NCI-H774 (cell line): ENCODE measurements around the gene AGBL2.
A peak's percentile ranks its signal among the peaks of the same experiment; 100 is the strongest.
"Not testable (repeated sequence)": the region's sequence is repeated elsewhere in the genome, so short reads cannot be mapped to it uniquely, and the experiment has no call there.

ENCODE experiments used
- DNase-seq: peaks from one replicate; lab custom pipeline; 2025; lab: John Stamatoyannopoulos, UW

Gene AGBL2, protein sequence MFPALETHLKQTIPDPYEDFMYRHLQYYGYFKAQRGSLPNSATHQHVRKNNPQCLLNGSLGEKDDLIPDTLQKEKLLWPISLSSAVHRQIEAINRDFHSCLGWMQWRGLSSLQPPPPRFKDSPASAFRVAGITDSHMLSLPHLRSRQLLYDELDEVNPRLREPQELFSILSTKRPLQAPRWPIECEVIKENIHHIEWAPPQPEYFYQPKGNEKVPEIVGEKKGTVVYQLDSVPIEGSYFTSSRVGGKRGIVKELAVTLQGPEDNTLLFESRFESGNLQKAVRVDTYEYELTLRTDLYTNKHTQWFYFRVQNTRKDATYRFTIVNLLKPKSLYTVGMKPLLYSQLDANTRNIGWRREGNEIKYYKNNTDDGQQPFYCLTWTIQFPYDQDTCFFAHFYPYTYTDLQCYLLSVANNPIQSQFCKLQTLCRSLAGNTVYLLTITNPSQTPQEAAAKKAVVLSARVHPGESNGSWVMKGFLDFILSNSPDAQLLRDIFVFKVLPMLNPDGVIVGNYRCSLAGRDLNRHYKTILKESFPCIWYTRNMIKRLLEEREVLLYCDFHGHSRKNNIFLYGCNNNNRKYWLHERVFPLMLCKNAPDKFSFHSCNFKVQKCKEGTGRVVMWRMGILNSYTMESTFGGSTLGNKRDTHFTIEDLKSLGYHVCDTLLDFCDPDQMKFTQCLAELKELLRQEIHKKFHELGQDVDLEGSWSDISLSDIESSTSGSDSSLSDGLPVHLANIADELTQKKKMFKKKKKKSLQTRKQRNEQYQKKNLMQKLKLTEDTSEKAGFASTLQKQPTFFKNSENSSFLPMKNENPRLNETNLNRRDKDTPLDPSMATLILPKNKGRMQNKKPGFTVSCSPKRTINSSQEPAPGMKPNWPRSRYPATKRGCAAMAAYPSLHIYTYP

DNA sequence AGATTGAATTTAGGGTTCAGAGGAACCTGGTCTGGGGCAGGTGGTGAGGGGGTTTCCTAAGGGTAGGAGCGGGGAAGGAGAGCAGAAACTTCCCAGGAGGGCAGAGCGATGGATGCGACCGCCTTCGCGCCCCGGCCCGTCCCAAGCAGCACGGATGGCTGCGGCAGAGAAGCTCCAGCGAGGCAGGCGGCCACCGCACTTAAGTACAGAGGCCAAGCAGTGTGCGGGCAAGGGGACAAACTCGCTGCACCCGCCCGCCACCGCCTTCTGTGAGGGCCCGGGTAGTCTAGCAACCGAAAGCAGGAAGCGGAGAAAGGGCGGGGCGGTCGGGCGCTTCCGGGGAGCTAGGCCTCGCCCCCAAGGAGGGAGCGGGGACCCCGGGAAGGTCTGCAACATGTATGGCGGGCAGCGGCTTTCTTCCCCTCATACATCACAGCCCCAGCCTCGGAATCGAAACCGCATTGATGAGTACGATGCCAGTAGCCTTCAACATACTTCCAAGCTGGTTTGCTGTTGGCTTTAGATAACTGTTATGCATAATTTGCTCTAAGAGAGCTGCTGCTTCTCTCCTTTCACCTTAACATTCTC is at the start of gene AGBL2:
Gene AGBL2 (minus strand): TSS at position 288 of the 588 bp plus-strand sequence. CDS start 719 bp downstream, outside the sequence.
- peak; percentile 74 for DNase-seq

DNA sequence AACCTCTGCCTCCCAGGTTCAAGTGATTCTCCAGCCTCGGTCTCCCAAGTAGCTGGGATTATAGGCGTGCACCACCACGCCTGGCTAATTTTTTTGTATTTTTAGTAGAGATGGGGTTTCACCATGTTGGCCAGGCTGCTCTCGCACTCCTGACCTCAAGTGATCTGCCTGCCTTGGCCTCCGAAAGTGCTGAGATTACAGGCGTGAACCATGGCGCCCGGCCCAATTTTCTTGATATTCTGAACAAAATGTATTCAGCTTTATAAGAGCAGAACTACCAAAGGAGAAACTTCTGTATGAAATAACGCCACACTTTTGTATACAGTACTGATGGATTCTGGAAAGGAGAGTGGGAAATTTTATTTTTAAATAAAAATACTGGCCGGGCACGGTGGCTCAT is 44.1 kb upstream of the AGBL2 start:
- not testable (repeated sequence) for DNase-seq

DNA sequence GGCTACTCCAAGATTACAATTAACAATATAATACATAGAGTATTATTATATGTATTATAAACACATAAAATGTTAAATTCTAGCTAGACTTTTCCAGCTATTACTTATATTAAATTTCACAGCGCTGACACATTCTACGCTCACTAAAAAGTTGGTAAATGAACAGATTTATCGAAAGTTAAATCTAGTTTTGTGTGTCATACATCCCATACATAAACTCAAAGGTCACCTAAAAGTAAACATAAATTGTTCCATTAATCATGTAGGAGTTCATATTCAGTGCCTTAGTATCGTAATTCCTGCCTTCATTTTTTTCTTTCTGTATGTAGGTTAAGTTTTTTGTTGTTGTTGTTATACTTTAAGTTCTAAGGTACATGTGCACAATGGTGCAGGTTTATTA is 41.0 kb upstream of the AGBL2 start:
- DNase-seq = no peak

DNA sequence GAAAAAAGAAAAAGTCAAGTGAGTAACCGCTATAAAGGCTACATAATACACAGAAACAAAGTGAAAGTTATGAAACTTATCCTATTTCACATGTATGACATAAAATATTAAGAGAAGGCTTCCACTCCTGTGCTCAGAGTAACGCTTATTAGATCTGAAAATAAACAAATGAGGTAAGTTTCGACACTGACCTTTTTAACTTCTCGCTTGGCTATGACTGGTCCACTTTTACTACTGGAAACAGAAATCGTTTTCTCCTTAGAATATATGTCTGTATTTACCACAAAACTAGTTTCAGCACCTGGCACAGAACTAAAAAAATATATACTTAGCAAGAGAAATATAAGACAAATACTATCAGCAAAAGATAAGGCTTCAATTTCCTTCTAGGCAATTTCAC is 35.6 kb upstream of the AGBL2 start:
- no peak for DNase-seq

DNA sequence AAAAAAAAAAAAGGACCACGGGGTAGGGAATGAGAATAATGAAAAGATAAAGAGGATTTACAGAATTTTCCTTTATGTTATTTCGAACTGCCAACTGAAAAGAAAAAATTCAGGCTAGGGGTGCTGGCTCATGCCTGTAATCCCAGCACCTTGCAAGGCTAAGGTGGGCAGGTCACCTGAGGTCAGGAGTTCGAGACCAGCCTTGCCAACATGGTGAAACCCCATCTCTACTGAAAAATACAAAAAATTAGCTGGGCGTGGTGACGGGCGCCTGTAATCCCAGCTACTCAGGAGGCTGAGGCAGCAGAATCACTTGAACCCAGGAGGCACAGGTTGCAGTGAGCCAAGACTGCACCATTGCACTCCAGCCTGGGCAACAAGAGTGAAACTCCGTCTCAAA is 27.3 kb upstream of the AGBL2 start:
- not testable (repeated sequence) for DNase-seq

DNA sequence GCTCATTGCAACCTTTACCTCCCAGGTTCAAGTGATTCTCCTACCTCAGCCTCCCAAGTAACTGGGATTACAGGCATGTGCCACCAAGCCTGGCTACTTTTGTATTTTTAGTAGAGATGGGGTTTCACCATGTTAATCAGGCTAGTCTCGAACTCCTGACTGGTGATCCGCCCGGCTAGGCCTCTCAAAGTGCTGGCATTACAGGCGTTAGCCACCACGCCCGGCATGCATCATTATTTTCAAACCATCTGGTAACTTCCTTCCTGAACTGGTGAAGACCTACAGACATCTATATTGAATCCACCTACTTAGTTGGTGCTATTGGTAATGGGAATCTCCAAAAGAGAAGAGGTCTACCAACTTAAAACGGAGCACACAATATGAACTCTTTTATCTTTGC is 22.6 kb upstream of the AGBL2 start:
- not testable (repeated sequence) for DNase-seq

DNA sequence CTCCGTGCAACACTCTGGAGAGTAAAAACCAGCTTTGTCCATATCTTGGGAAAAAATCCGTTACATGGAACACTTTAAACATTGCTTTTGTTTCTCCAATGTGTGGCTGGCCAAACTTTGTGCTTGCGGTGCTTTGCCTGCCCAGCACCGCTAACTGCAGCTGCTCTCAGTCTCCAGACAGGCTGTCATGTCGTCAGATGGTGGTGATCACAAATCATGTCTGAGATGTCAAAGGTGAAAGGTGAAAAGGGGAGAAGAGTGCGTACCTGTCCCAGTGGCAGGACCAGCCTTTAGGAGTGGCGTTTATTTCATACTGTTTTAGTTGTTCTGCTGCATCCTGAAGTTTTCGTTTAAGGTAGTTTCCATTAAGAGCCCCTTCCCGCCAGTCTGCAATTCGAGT is 17.1 kb upstream of the AGBL2 start:
- DNase-seq = no peak

DNA sequence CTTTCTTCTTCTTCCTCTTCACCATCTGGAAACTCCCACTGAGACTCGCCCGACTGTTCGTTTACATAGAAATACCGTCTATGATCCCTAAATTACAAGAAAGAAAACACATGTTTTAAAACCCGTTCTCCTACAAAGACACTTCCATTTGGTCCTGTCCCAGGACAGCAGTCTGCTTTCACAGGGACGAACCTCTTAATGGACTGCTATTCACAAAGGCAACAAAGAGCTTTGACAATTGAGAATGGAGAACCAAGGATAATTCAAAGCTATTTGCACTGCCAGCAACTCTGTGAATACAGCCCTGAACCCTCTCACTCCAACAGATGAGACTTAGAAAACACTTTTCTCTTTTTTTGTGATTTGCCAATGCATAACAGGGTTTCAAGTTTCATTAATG is 16.3 kb upstream of the AGBL2 start:
- DNase-seq = no peak

DNA sequence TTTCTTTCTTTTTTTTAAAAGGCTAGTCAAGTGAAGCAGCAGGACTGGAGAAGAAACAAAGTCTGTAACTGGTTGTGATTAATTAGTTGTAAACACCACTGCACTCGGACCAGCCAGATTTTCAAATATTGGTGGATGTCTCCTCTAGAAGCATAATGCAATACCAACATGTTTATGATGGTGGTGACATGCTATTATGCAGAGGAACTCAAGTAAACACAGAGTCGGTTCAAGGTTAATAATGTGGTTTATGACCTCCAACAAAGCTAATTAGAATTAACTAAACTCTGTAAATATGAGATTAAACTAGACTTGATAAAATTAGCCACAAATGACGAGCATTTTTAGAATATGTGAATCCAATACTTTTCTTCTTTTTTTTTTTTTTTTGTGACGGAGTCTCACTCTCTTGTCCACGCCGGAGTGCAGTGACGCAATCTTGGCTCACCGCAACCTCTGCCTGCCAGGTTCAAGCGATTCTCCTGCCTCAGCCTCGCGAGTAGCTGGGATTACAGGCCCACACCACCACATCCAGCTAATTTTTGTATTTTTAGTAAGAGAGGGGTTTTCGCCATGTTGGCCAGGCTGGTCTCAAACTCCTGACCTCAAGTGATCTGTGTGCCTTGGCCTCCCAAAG is 11.8 kb upstream of the AGBL2 start:
- DNase-seq = no peak

DNA sequence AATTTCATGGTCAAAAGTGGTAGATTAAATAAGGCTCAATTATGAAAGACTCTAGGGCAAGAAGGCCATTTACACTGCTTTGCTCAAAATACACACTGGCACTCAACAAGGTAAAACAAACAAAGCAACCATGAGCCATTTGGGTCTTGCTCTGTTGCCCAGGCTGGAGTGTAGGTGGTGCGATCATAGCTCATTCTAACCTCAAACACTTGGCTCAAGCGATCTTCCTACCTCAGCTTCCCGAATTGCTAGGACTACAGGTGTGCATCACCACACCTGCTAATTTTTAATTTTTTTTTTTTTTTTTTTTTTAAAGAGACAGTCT is 10.9 kb upstream of the AGBL2 start:
- no peak for DNase-seq

DNA sequence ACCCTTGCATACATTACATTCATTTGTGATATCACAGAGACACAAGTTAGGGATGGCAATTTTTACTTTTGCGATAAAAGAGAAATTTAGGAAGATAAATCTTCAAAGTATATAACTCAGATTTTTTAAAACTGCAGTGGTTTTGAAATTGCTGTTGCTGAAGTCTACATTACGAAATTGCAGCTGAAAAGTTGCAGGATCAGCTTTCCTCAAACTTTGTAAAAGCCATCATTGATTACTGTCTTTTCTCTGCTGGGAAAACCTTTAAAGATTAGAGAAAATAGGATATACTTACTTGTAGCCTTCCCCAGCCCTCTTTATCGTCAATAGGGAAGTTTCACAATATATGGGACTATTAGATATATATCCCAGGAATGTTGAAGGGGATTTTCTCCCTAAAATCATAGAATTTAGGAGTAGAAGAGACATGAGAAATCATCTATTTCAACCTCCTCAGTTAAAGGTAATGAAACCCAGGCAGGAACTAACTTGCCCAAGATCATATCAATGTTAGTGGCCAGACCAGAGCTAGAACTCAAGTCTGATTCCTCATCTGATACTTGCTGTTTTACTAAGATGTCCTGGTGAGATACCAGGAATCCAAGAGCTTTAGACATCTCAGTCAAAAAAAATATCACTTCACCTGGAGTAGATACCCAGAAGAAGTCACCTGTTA is 10.4 kb upstream of the AGBL2 start:
- no peak for DNase-seq

DNA sequence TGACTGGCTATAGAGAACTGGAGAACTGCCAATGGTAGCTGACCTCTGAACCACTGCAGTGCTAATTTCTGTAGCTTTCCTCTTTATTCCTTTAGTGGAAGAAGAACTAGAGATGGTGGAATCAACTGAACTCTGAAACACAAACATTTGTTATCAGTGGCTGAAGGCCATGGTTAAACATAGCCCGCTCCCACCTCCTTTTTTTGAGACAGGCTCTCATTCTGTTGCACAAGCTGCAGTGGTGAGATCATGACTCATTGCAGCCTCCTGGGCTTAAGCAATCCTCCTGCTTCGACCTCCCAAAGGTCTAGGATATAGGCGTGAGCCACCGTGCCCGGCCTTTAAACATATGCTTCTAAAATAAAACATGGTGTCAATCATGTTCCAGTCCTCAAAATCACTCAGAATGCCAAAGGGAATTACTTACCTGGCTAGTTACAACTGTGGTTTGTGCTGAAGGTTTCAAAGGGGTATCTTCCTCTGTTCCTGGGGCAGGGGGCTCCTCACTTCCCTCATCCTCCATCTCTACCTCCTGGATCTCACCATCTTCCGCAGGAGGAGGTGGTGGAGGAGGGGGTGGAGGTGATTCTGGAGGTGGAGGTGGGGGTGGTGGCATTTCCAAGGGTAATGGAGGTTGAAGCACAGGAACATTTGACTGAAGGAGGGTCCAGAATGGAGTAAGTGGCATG is 9.0 kb upstream of the AGBL2 start:
- no peak for DNase-seq

DNA sequence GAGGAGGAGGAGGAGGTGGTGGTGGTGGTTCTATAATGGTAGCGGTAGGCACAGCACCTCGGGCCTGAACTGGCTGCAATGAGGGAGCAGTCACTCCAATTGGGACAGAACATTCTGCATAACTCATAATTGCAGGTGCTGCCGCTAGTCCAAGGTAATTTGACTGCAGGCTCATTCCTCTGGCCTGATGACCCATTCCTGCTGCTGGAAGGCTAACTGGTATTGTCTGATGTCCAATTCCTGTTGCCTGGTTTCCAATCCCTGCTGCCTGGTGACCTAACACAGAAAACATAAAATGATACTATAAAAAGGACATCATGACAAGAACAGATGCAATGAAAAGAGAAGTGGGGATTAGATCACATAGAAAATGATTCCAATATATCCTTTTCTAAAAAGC is 7.9 kb upstream of the AGBL2 start:
- no peak for DNase-seq

DNA sequence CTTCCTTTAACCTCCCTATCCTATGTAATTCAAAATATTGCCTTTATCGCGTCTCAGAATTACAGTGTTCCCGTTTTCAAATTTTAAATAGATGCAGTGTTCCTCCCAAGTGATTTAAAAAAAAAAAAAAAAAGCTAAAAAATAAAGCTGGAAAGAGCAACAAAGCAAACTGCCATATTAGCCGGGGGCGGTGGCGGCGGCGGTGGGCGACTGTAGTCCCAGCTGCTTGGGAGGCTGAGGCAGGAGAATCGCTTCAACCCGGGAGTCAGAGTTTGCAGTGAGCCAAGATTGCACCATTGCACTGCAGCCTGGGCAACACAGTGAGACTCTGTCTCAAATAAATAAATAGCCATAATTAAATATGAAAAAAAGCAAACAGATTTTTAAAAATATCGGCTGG is 5.5 kb upstream of the AGBL2 start:
- no peak for DNase-seq

DNA sequence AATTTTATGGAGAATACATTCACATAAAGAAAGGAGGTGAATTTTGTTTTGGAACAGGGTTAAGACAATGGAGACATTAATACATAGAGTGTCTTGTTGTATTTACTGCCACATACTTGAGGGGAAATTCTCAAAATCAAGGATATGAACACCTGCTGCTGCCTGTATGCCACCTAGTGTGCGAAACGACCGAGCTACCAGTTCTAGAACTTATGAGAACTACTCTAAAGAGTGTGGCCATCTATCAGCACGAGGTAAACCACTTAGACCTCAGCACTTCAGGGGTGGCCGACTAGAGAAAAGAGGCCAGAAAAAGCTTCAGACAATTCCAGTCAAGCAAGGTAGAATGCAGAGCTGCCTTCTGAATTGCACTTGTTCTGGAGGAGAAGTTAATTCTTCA is 1.5 kb upstream of the AGBL2 start:
- DNase-seq = no peak

DNA sequence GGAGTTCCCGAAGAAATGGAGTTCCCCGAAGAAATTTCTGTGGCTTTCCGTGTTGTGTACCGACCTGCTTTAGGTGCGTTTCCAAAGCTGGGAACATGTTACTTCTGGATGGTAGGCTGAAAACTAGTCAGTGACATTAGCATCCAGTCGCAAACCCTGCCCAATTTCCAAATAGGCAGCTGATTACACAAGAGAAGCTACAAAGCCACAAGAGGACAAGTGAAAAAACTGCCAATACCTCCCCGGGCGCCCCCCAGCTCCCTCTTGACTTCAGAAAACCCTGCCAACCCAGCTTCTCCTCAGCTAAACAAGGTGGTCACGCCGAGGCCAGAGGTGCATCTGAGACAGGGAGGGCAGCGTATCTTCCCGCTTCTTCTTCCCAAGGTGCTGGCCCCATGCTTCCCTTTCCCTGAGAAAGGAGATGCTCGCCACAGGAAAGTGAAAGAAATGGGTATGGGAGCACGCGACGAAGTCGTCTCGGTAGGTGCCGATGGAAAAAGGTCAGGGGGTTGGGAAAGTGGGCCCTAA is 551 bp downstream of the AGBL2 start:
- no peak for DNase-seq

DNA sequence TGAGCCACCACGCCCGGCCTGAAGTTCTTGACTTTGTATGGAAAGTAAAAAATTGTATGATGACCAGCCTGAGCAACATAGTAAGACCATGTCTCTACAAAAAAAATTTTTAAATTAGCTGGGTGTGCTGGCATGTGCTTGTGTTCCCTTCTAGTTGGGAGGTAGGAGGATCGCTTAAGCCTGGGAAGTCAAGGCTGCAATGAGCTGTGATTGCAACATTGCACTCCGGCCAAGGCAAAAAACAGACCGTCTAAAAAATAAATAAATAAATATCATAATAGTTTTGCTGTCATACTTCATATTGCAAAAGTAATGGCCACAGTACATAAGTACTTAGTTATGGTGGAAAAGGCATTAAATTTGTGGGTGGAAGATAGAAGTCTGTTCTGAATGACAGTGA is 3.4 kb downstream of the AGBL2 start:
- no peak for DNase-seq

DNA sequence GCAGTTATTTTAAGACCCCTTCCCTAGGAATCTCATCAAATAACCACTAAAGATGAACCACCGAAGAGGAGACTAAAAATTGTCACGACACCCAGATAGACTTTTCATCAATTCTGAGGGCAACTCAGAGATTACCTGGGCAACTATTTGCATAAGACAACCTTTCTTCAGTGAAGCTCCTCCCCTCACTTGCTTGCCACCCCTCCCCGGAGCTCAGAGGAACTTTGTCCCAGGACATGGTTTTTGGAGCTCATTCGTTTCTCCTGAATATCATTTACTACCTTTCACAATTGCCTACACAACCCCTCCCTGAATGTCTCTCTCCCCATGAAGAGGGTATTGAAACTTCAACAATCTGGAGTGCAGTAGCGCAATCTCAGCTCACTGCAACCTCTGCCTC is 3.9 kb downstream of the AGBL2 start:
- DNase-seq = no peak

DNA sequence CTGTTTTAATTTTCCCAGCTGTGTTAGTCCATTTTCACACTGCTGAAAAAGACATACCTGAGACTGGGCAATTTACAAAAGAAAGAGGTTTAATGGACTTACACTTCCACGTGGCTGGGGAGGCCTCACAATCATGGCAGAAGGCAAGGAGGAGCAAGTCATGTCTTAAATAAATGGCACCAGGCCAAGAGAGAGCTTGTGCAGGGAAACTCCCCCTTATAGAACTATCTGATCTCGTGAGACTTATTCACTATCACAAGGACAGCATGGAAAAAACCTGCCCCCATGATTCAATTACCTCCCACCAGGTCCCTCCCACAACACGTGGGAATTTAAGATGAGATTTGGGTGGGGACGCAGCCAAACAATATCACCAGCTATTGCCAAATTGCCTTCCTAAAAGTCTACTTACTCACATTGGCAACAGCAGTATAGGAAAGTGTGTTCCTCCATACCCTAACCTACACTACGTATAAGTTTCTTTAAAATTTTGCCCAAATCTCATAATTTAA is 7.8 kb downstream of the AGBL2 start:
- DNase-seq = not testable (repeated sequence)

DNA sequence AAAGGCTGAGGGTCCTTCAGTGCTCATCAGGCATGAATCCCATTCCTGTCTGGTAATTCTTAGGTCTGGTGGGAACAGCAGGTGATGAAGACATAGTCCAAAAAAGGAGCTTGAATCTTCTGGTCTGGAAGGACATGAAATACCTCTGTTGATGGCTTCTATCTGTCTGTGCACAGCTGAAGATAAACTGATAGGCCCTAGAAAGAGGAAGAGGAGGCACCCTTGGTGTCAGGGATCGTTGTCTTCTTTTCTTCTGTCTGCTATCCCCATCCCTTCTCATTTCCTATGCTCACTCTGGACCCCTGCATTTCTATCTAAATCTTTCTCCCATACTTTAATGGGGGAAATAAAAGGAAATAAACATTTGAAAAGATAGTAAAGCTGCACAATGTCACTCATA is 9.4 kb downstream of the AGBL2 start:
- DNase-seq = no peak

DNA sequence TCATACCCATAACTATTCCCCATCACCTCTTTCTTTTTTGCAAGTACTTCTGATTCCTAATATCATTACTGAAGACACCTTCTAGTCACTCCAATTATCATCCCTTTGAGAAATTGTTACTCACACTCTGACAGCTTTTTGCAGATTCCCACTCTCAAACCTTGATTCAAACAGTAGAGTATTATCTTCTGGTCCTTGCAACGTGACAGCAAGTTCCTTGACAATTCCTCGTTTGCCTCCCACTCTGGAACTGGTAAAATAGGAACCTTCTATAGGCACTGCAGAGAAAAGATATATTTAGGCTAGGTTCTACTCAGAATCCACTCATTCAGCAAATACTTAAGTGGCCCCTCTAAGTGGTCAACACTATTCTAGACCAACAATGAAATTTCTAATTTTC is 23.2 kb downstream of the AGBL2 start:
- no peak for DNase-seq
